GM19023 (cell line): ENCODE data around the gene BLOC1S6.
A peak's percentile ranks its signal among the peaks of the same experiment; 100 is the strongest.
"Not testable (repeated sequence)": the region's sequence is repeated elsewhere in the genome, so short reads cannot be mapped to it uniquely, and the experiment has no call there.

Experiments used
- ATAC-seq: cut with Tn5 transposase; IDR thresholded peaks from one replicate; pipeline ENCODE4 v1.9.1; 2021; ENCODE audit warnings: mild to moderate bottlenecking, moderate library complexity; ENCODE audit not compliant: unreplicated experiment

The BLOC1S6 gene

GRCh38 chr15:45637552-45638033 lies 50.4 kb downstream of the BLOC1S6 start:
- peak; percentile 40 for ATAC-seq

- no peak for ATAC-seq
Measured at GRCh38 chr15:45640616-45641015, 53.4 kb downstream of the BLOC1S6 start.

- ATAC-seq, result no peak
Measured at GRCh38 chr15:45641374-45641781, 54.2 kb downstream of the BLOC1S6 start.

GRCh38 chr15:45641999-45642932 lies 55.1 kb downstream of the BLOC1S6 start:
- ATAC-seq, result no peak

GRCh38 chr15:45644437-45644836 lies 57.3 kb downstream of the BLOC1S6 start:
- no peak for ATAC-seq

- no peak for ATAC-seq
Measured at GRCh38 chr15:45645026-45645980, 58.1 kb downstream of the BLOC1S6 start.

- ATAC-seq, result no peak
Measured at GRCh38 chr15:45646220-45646619, 59.0 kb downstream of the BLOC1S6 start.

- ATAC-seq, result no peak
Measured at GRCh38 chr15:45647828-45648227, 60.6 kb downstream of the BLOC1S6 start.

GRCh38 chr15:45648521-45649200 lies 61.5 kb downstream of the BLOC1S6 start:
- ATAC-seq, result no peak

GRCh38 chr15:45650007-45650406 lies 62.8 kb downstream of the BLOC1S6 start:
- ATAC-seq, result not testable (repeated sequence)

- ATAC-seq, result no peak
Measured at GRCh38 chr15:45650889-45651525, 63.8 kb downstream of the BLOC1S6 start.

- ATAC-seq, result no peak
Measured at GRCh38 chr15:45653702-45654424, 66.7 kb downstream of the BLOC1S6 start.

GRCh38 chr15:45654749-45655148 lies 67.6 kb downstream of the BLOC1S6 start:
- ATAC-seq, result no peak

- ATAC-seq, result no peak
Measured at GRCh38 chr15:45657254-45657653, 70.1 kb downstream of the BLOC1S6 start.

- no peak for ATAC-seq
Measured at GRCh38 chr15:45657764-45658545, 70.8 kb downstream of the BLOC1S6 start.
